Neural cell (in vitro differentiated cells): Measurements from ENCODE around the gene PIP4K2A. TPM values are rescaled to one million over a fixed set of nuclear protein-coding genes. Genes with fewer than 3 reads are reported as not detected.

ENCODE experiments used
- H2AFZ ChIP-seq: fragments of 200-600, 300-800 bp; sonication (generic), shearing (Covaris generic); 2 replicates; pipeline ENCODE4 v1.6.0; 2014; ENCODE audit warnings: low read depth, mild to moderate bottlenecking, antibody characterized with exemption, low read length, moderate library complexity
- H3F3A ChIP-seq: fragments of 200-600 bp; shearing (Covaris generic); 2 replicates; pipeline ENCODE4 v1.6.1; 2016; ENCODE audit warnings: mild to moderate bottlenecking, moderate library complexity, mixed read lengths, antibody characterized with exemption, low read length; ENCODE audit not compliant: insufficient read depth, poor library complexity, severe bottlenecking
- H3K27ac ChIP-seq: fragments of 200-600, 300-800 bp; sonication (generic), shearing (Covaris generic); 2 replicates; pipeline ENCODE4 v1.5.1; 2014; ENCODE audit warnings: mild to moderate bottlenecking, low read length, moderate library complexity
- H3K27me3 ChIP-seq: fragments of 300-800, 200-600 bp; sonication (generic), shearing (Covaris generic); 2 replicates; pipeline ENCODE4 v1.6.0; 2014; ENCODE audit warnings: mild to moderate bottlenecking, low read depth, low read length, moderate library complexity; ENCODE audit not compliant: insufficient read depth
- H3K36me3 ChIP-seq: fragments of 300-800, 200-600 bp; sonication (generic), shearing (Covaris generic); 2 replicates; pipeline ENCODE4 v1.5.1; 2014; ENCODE audit warnings: mild to moderate bottlenecking, antibody characterized with exemption, low read length, moderate library complexity; ENCODE audit not compliant: insufficient read depth
- H3K4me2 ChIP-seq: fragments of 300-800, 200-600 bp; sonication (generic), shearing (Covaris generic); 2 replicates; pipeline ENCODE4 v1.6.0; 2014; ENCODE audit warnings: mild to moderate bottlenecking, low read length
- H3K4me3 ChIP-seq: fragments of 300-800, 200-600 bp; sonication (generic), shearing (Covaris generic); 2 replicates; pipeline ENCODE4 v1.5.1; 2014; ENCODE audit warnings: mild to moderate bottlenecking, low read length, moderate library complexity
- H3K79me2 ChIP-seq: fragments of 200-600 bp; shearing (Covaris generic); replicated peaks from 2 replicates; pipeline ENCODE4 v1.6.0; 2014; ENCODE audit warnings: mild to moderate bottlenecking, low read length, moderate library complexity; ENCODE audit not compliant: insufficient read depth
- H3K9ac ChIP-seq: fragments of 300-800, 200-600 bp; sonication (generic), shearing (Covaris generic); 2 replicates; pipeline ENCODE4 v1.6.1; 2016; ENCODE audit warnings: mild to moderate bottlenecking, low read length, mixed read lengths
- H3K9me2 ChIP-seq: fragments of 200-600 bp; shearing (Covaris generic); 2 replicates; pipeline ENCODE4 v1.6.1; 2016; ENCODE audit warnings: mild to moderate bottlenecking, low read length, mixed read lengths; ENCODE audit not compliant: insufficient read depth
- H3K9me3 ChIP-seq: fragments of 200-600, 300-800 bp; sonication (generic), shearing (Covaris generic); 2 replicates; pipeline ENCODE4 v1.6.1; 2016; ENCODE audit warnings: mild to moderate bottlenecking, mixed run types, low read length, moderate library complexity, mixed read lengths
- H4K20me1 ChIP-seq: fragments of 200-600 bp; shearing (Covaris generic); 2 replicates; pipeline ENCODE4 v1.6.1; 2016; ENCODE audit warnings: mild to moderate bottlenecking, mixed run types; ENCODE audit not compliant: insufficient read depth
- EP300 ChIP-seq: fragments of 450-650 bp; conservative IDR thresholded peaks from 2 replicates; pipeline ENCODE4 v1.6.1; 2014; ENCODE audit warnings: antibody characterized with exemption, mild to moderate bottlenecking, moderate library complexity; ENCODE audit not compliant: poor library complexity, severe bottlenecking
- EZH2 ChIP-seq: fragments of 200-600, 300-800 bp; shearing (Covaris generic), sonication (generic); IDR thresholded peaks from 2 replicates; pipeline ENCODE4 v1.6.1; 2014; ENCODE audit warnings: antibody characterized with exemption, low read length, borderline replicate concordance, mild to moderate bottlenecking; ENCODE audit not compliant: insufficient read depth, poor library complexity, severe bottlenecking
- MXI1 ChIP-seq: fragments of 450-650 bp; conservative IDR thresholded peaks from 2 replicates; pipeline ENCODE4 v1.6.1; 2014; ENCODE audit warnings: antibody characterized with exemption, mild to moderate bottlenecking; ENCODE audit not compliant: poor library complexity, severe bottlenecking
- POLR2AphosphoS5 ChIP-seq: IDR thresholded peaks from 2 replicates; pipeline ENCODE4 v1.6.1; 2012
- RAD21 ChIP-seq: fragments of 450-650 bp; conservative IDR thresholded peaks from 2 replicates; pipeline ENCODE4 v1.6.1; 2014; ENCODE audit warnings: antibody characterized with exemption, mild to moderate bottlenecking, moderate library complexity
- SMC3 ChIP-seq: fragments of 450-650 bp; conservative IDR thresholded peaks from 2 replicates; pipeline ENCODE4 v1.6.1; 2014; ENCODE audit warnings: antibody characterized with exemption, mild to moderate bottlenecking, moderate library complexity; ENCODE audit not compliant: poor library complexity
- TAF1 ChIP-seq: IDR thresholded peaks from 2 replicates; pipeline ENCODE4 v1.6.1; 2012; ENCODE audit warnings: low read depth
- polyA plus RNA-seq: library from polyadenylated mRNA; depleted of rRNA; stranded (reverse); fragments of >200 nt; gene quantifications from 2 replicates; pipeline ENCODE4 v1.2.3, GENCODE V29; 2014
- TF ChIP-seq, protein P1 (sequence below): IDR thresholded peaks from 2 replicates; pipeline ENCODE4 v1.6.1; 2012; ENCODE audit warnings: borderline replicate concordance
- TF ChIP-seq, protein P2 (sequence below): fragments of 450-650 bp; IDR thresholded peaks from 2 replicates; pipeline ENCODE4 v1.5.1; 2014; ENCODE audit warnings: antibody characterized with exemption, mild to moderate bottlenecking, moderate library complexity; ENCODE audit not compliant: poor library complexity, severe bottlenecking

Gene PIP4K2A
- polyA plus RNA-seq, 1 donor from 2014 or later = 12.6 TPM

DNA sequence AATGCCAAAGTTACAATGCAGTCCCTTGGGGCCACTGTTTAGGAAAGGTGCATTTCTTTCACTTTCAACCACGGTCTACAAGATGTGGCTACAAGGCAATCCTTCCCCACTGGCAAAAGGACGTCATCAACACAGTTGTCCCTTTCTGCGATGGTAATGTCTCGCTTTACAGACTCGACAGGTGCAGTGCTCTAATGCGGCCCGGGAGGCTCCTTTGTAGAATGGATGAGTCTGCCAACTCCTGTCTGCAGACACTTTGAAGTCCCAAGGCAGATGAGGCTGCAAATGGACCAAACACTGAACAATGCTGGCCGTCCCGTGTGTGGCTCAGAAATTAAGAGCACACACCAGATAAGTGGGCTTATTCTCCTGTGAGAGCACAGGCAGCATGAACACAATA lies 133.7 kb downstream of the PIP4K2A start:
- TF ChIP-seq SMC3 = no peak
- TF ChIP-seq, protein P1, sequence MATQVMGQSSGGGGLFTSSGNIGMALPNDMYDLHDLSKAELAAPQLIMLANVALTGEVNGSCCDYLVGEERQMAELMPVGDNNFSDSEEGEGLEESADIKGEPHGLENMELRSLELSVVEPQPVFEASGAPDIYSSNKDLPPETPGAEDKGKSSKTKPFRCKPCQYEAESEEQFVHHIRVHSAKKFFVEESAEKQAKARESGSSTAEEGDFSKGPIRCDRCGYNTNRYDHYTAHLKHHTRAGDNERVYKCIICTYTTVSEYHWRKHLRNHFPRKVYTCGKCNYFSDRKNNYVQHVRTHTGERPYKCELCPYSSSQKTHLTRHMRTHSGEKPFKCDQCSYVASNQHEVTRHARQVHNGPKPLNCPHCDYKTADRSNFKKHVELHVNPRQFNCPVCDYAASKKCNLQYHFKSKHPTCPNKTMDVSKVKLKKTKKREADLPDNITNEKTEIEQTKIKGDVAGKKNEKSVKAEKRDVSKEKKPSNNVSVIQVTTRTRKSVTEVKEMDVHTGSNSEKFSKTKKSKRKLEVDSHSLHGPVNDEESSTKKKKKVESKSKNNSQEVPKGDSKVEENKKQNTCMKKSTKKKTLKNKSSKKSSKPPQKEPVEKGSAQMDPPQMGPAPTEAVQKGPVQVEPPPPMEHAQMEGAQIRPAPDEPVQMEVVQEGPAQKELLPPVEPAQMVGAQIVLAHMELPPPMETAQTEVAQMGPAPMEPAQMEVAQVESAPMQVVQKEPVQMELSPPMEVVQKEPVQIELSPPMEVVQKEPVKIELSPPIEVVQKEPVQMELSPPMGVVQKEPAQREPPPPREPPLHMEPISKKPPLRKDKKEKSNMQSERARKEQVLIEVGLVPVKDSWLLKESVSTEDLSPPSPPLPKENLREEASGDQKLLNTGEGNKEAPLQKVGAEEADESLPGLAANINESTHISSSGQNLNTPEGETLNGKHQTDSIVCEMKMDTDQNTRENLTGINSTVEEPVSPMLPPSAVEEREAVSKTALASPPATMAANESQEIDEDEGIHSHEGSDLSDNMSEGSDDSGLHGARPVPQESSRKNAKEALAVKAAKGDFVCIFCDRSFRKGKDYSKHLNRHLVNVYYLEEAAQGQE = no peak
- no peak for TF ChIP-seq MXI1
- no peak for TF ChIP-seq EP300
- TF ChIP-seq TAF1 = no peak
- TF ChIP-seq EZH2 = no peak
- TF ChIP-seq POLR2AphosphoS5 = no peak
- no peak for TF ChIP-seq RAD21
- TF ChIP-seq, protein P2, sequence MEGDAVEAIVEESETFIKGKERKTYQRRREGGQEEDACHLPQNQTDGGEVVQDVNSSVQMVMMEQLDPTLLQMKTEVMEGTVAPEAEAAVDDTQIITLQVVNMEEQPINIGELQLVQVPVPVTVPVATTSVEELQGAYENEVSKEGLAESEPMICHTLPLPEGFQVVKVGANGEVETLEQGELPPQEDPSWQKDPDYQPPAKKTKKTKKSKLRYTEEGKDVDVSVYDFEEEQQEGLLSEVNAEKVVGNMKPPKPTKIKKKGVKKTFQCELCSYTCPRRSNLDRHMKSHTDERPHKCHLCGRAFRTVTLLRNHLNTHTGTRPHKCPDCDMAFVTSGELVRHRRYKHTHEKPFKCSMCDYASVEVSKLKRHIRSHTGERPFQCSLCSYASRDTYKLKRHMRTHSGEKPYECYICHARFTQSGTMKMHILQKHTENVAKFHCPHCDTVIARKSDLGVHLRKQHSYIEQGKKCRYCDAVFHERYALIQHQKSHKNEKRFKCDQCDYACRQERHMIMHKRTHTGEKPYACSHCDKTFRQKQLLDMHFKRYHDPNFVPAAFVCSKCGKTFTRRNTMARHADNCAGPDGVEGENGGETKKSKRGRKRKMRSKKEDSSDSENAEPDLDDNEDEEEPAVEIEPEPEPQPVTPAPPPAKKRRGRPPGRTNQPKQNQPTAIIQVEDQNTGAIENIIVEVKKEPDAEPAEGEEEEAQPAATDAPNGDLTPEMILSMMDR = no peak
- H3K9me3 ChIP-seq = no peaks in the 10 kb centered on the region
- H3K4me2 ChIP-seq = no peak overlapping the region
- no peak overlapping the region for H3K9ac ChIP-seq
- H3K79me2 ChIP-seq = no peaks in the 10 kb centered on the region
- H3F3A ChIP-seq = peaks cover 7% of the 10 kb centered on the region
- H2AFZ ChIP-seq = no peak overlapping the region
- H3K9me2 ChIP-seq = no peaks in the 10 kb centered on the region
- H3K4me3 ChIP-seq = no peak overlapping the region
- no peaks in the 10 kb centered on the region for H3K36me3 ChIP-seq
- no peaks in the 10 kb centered on the region for H3K27me3 ChIP-seq
- H4K20me1 ChIP-seq = no peaks in the 10 kb centered on the region
- no peak overlapping the region for H3K27ac ChIP-seq

DNA sequence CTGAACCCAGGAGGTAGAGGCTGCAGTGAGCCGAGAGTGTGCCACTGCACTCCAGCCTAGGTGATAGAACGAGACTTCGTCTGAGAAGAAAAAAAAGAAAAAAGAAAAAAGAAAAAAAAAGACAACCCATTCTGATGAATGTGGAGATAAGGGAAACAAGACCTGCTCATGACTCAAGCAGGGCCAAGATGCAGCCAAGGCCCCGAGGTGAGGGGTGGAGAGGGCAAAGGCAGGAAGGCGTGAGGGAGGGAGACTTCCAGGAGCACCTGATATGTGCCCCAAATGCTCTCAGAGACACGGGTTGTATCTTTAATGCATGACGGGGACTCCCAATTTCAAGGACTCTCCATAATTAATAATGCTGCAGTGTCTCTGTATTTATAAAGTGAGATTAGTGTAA lies 134.6 kb downstream of the PIP4K2A start:
- H3K9me2 ChIP-seq = no peaks in the 10 kb centered on the region
- no peak overlapping the region for H3K4me2 ChIP-seq
- H3K36me3 ChIP-seq = no peaks in the 10 kb centered on the region
- no peak overlapping the region for H3K4me3 ChIP-seq
- no peak overlapping the region for H2AFZ ChIP-seq
- H3F3A ChIP-seq = peaks cover 7% of the 10 kb centered on the region
- no peak overlapping the region for H3K27ac ChIP-seq
- H3K9ac ChIP-seq = no peak overlapping the region
- no peaks in the 10 kb centered on the region for H3K9me3 ChIP-seq
- TF ChIP-seq MXI1 (no peak), SMC3 (no peak), EZH2 (no peak), RAD21 (no peak), EP300 (no peak), POLR2AphosphoS5 (no peak), TAF1 (no peak)
- TF ChIP-seq, protein P2 = no peak
- TF ChIP-seq, protein P1 = no peak
- no peaks in the 10 kb centered on the region for H3K27me3 ChIP-seq
- no peaks in the 10 kb centered on the region for H3K79me2 ChIP-seq
- no peaks in the 10 kb centered on the region for H4K20me1 ChIP-seq
